Measurements from ENCODE around the gene EEF1B2.
"Not testable (repeated sequence)": the region's sequence is repeated elsewhere in the genome, so short reads cannot be mapped to it uniquely, and the experiment has no call there.

Gene EEF1B2

GRCh38 chr2:206159346-206160124 lies at the start of gene EEF1B2, which contains the start of gene NDUFS1:
TSS of gene EEF1B2 (plus strand) at chr2:206159895. CDS start at chr2:206159980, 85 bp downstream.
TSS of gene NDUFS1 (minus strand) at chr2:206159444. CDS start at chr2:206153678, 5,766 bp downstream.
- peak within 1 kb of the TSS; percentile 75 for H3K4me3 ChIP-seq (ENCODE audit: low read depth, low read length)
- no peak for TF ChIP-seq CTCF (IDR thresholded peaks at IDR 0.05; ENCODE audit: borderline replicate concordance, insufficient read depth, low read depth, low read length)

DNA sequence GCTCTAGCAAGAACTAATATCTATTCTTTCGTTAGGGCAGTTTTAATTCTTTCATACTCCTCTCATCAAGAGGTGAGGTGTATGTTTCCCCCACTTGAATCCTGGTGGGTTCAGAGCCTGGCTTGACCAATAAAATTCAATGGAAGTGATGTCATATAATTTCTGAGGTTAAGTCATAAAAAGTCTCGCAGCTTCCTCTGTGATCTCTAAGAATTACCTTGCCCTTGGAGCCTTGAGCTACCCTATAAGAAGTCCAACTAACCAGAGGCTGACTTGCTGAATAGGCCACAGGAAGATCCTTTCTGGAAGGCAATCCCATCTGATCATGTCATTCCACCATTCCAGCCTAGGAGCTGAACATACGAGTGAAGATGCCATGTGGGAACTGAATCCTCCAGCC lies 47.6 kb upstream of the EEF1B2 start:
- no peak overlapping the region for H3K4me3 ChIP-seq (ENCODE audit: low read depth, low read length)
- no peak for TF ChIP-seq CTCF (IDR thresholded peaks at IDR 0.05; ENCODE audit: borderline replicate concordance, insufficient read depth, low read depth, low read length)

DNA sequence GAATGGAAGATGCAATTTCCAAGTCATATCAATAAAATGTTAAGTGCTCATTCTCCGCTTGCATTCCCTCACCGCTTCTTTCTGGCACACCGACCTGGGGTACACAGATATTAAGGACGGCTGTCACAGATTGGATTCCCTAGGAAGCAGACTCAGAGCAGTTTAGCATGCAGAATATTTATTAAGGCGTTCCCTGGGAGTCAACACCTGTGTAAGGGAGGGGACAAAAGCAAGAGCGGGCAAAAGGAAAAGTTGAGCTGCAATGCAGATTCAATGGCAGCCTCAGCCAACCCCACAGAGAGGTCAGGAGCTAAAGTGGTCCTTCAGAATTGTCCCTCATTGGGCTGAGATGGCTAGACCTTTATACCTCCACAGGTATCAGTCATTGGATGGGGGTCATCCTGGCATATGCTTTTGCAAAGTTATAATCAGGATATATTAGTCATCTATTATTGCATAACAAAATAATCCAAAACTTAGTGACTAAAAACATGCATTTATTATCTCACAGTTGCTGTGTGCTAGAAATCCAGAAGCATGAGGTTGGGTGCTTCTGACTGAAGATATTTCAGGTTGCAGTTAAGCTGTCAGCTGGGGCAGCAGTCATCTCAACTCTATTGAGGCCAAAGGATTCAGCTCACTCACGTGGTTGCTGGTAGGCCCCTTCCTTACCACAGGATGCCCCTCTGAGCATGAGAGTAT lies 46.7 kb upstream of the EEF1B2 start:
- TF ChIP-seq CTCF (IDR thresholded peaks at IDR 0.05; ENCODE audit: borderline replicate concordance, insufficient read depth, low read depth, low read length) = no peak

DNA sequence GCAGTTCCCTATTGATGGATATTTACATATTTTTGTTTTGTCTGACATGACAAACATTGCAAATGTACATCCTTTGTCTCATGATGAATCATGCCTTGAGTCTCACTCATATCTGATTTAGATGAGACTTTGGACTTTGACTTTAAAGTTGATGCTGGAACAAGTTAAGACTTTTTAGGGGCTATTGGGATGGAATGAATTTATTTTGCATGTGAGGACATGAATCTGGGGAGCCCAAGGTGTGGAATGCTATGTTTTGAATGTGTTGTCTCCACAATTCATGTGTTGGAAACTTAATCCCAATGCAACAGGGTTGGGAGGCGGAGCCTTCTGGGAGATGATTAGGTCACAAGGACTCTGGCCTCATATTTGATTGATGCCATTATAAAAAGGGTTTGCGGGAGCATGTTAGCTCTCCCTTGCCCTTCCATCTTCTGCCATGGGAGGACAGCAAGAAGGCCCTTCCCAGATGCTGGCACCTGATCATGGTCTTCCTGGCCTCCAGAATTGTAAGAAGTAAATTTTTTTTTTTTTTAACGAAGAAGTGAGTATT lies 44.6 kb upstream of the EEF1B2 start:
- no peak overlapping the region for H3K4me3 ChIP-seq (ENCODE audit: low read depth, low read length)
- no peak for TF ChIP-seq CTCF (IDR thresholded peaks at IDR 0.05; ENCODE audit: borderline replicate concordance, insufficient read depth, low read depth, low read length)

More for the DNA sequence above, 46.7 kb upstream of the EEF1B2 start:
- no peak overlapping the region for H3K4me3 ChIP-seq (ENCODE audit: low read depth, low read length)

GRCh38 chr2:206116278-206116677 lies 43.4 kb upstream of the EEF1B2 start:
- no peak for TF ChIP-seq CTCF (IDR thresholded peaks at IDR 0.05; ENCODE audit: borderline replicate concordance, insufficient read depth, low read depth, low read length)
- no peak overlapping the region for H3K4me3 ChIP-seq (ENCODE audit: low read depth, low read length)

GRCh38 chr2:206122569-206122968 lies 37.1 kb upstream of the EEF1B2 start:
- not testable (repeated sequence) for H3K4me3 ChIP-seq (ENCODE audit: low read depth, low read length)

DNA sequence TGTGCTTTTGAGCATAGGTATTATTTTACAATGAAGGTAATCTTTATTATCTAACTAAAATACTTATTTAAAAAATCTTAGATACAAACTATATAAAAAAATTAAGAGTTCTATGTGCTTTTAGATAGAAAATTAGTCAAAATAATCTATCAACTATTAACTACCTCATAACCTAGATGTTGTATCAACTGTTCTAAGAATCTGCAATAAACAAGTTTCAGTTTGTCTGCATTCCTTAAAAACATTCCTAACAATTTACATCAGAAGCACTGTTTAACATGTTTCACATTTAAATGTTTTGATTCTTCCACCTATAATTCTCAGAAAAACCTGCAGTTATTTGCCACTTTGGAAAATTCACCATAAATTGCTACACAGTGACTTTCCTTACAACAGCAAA lies 33.8 kb upstream of the EEF1B2 start:
- TF ChIP-seq CTCF (IDR thresholded peaks at IDR 0.05; ENCODE audit: borderline replicate concordance, insufficient read depth, low read depth, low read length) = no peak
- H3K4me3 ChIP-seq (ENCODE audit: low read depth, low read length) = no peak overlapping the region

All from GM12875 (cell line).